Measurements from ENCODE around the gene ECEL1. TPM values are rescaled to one million over a fixed set of nuclear protein-coding genes. Genes with fewer than 3 reads are reported as not detected.
"Not testable (repeated sequence)": the region's sequence is repeated elsewhere in the genome, so short reads cannot be mapped to it uniquely, and the experiment has no call there.

ECEL1 gene
- polyA plus RNA-seq, 4 donors = 11.7 to 18.8 (median 14.3) TPM

DNA sequence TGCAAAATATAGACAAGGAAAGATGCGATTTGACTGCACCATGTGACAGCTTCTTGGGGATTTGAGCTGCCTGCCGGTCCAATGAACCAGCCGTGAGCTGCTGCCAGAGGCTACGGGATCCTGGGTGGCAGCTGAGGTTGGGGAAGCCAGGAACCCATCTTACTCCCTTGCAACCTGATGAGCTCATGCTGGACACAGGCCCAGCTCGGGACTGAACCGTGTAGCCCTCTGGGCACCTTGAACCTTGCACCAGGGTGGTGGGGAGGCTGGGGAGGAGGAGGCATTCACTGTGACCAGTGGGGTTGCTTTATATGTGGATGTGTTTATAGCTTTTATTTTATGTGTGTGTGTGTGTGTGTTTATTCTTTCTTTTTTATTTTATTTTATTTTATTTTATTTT lies 22.6 kb downstream of the ECEL1 start:
- DNase-seq (ENCODE audit: low read depth in 4 of 4, low spot score in 3 of 4) = no peak

DNA sequence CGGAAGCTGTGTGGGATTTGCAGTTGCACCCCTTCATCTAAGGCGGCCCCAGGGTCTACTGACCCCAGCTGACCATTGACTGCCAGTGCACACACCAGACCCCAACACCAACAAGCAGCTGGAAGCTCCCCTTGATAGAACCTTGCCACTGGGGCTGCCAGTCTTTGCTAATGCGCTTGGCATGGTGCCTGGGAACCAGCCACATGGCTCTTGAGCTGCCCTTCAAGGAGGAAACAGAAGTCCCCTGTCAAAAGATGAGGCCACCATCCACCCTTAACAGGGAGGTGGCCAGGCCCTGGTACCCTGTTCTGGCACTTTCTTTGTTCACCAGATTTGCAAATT lies 23.1 kb downstream of the ECEL1 start:
- DNase-seq (ENCODE audit: low read depth in 4 of 4, low spot score in 3 of 4) = no peak

DNA sequence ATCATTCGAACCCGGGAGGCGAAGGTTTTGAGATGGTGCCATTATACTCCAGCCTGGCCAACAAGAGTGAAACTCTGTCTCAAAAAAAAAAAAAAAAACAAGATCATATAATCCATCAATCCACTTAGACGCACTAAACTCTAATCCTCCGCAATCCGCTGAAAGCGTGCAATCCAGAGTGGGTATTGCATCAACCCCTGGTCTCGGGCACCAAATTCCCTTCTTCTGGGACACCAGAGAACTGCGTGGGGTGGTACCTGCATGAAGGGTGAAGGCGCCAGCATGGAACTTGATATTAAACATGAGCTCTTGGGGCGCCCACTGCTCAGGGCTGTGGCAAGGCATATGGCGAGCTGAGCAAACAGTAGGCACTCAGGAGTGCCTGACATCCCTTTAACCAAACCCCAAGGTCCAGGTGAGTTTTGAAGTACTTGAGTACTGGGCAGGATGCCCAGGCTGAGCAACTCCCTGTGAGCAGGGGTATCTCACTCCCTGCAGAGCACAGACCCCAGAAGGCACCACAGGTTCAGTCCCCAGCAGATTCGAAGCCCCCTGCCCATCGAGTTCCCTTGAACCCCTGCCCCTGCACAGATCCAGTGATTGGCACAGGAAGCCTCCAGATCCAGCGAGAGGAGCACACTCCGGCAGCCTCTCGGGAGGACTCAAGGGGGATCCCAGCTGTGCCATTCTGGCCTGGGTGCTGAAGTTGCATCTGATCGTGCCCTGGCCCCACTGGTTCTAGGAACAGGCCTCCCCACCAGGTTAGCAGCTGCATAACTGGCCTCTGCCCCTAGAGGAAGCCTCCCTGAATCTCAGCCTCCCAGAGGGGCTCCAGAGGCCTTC lies 23.7 kb downstream of the ECEL1 start:
- no peak for DNase-seq (ENCODE audit: low read depth in 4 of 4, low spot score in 3 of 4)

DNA sequence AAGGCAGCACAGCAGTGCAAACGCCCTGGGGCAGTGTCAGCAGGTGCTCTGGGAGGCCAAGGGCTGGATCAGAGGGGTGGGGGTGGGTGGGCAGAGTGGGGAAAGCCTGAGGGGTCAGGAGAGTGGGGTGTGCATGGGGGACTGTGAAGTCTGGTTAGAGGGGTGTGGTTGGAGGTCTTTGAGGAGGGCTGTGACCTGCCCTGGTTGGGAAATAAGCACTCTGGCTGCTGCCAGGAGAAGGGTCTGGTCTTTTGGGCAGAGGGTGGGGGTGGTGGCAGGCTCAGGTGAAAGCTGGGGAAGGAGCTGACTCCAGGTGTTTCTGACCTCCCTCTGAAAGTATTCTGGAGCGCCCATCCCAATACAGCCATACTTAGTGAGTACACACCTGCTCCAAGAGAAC lies 27.5 kb downstream of the ECEL1 start:
- no peak for DNase-seq (ENCODE audit: low read depth in 4 of 4, low spot score in 3 of 4)

DNA sequence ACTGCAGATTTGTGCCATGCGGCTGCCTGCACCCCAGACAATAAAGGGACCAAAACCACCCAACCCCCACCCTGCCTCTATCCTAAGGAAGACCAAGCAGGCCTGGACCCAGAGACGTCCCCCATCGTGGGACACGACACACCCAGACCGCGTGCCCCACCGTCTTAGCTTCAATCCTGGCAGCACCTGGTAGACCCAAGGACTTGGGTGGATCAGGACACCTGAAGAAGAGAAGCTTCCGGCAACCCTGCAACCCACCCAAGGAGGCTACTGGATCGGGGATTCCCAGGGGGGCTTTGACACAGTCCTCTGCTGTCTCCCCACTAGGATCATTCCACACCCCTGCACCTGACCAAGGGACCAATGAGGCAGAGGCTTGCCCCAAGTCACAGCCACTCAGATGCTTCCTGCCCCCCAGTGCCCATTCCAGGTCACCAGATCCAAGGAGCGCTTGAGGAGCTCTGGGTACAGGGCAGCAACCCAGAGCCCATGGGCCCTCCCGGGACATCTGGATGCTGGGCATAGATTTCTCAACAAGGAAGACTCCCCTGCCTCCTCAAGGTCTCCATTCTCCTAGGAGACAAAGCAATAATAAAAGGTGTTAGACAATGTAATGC lies 28.1 kb downstream of the ECEL1 start:
- no peak for DNase-seq (ENCODE audit: low read depth in 4 of 4, low spot score in 3 of 4)

DNA sequence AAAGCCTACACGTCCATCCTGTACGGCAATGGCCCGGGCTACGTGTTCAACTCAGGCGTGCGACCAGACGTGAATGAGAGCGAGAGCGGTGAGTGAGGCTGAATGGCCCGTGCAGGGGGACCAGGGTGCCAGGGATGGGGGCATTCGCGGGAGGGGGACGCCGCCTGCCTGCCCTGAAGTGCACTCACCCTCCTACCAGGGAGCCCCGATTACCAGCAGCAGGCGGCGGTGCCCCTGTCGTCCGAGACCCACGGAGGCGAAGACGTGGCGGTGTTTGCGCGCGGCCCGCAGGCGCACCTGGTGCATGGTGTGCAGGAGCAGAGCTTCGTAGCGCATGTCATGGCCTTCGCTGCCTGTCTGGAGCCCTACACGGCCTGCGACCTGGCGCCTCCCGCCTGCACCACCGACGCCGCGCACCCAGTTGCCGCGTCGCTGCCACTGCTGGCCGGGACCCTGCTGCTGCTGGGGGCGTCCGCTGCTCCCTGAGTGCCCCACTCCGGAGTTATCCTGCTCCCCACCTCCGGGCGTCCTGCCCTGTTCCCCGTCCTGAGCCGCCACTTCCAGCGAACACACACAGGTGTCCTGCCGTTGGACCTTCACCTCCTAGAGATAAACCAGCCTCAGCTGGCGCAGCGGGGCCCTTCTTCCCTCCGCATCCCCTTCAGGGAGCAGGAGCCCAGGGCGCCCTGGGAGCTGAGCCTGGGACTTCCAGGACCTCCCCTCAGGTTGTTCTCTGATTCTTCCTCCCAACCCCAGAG lies 28.8 kb downstream of the ECEL1 start:
- DNase-seq (ENCODE audit: low read depth in 4 of 4, low spot score in 3 of 4) = no peak

DNA sequence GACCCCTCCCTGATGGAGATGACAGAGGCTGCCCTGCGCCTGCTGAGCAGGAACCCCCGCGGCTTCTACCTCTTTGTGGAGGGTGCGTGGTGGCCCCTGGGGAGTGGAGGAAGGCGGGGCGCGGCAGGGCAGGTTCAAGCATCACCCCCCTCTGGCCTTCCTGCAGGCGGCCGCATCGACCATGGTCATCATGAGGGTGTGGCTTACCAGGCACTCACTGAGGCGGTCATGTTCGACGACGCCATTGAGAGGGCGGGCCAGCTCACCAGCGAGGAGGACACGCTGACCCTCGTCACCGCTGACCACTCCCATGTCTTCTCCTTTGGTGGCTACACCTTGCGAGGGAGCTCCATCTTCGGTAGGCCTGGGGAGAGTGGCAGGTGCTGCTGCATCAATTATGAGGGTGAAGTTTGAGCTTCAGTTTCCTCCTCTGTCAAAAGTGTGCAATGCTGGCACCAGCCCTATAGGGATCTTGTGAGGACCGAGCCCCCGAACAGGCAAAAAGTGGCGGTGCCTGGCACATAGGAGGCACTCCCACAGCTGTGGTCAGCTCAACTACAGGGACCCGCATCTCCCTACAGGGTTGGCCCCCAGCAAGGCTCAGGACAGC lies 29.5 kb downstream of the ECEL1 start:
- no peak for DNase-seq (ENCODE audit: low read depth in 4 of 4, low spot score in 3 of 4)

DNA sequence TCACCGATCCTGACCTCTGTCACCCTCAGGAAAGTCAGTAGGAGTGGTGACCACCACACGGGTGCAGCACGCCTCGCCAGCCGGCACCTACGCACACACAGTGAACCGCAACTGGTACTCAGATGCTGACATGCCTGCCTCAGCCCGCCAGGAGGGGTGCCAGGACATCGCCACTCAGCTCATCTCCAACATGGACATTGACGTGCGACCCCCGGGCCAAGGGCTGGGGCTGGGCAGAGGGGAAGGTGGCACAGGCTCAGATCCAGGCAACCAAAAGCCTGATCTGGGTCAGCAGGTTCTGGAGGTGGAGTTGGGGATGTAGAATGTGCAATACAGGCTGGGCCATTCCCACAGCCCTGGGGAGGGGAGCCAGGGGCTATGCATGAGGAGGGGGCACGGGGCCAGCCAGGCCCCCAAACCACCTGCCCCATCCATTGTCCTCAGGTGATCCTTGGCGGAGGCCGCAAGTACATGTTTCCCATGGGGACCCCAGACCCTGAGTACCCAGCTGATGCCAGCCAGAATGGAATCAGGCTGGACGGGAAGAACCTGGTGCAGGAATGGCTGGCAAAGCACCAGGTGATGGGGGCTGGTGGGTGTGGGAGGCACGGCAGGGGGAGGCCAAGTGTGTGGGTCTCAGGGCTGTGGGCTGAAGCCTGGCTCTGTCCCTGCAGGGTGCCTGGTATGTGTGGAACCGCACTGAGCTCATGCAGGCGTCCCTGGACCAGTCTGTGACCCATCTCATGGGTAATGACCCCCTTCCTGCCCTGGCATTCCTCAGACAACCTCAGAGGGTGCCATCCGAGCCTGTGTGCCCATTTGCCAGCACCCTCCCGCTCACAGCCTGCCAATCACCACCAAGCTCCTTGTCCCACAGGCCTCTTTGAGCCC lies 30.3 kb downstream of the ECEL1 start:
- no peak for DNase-seq (ENCODE audit: low read depth in 4 of 4, low spot score in 3 of 4)

DNA sequence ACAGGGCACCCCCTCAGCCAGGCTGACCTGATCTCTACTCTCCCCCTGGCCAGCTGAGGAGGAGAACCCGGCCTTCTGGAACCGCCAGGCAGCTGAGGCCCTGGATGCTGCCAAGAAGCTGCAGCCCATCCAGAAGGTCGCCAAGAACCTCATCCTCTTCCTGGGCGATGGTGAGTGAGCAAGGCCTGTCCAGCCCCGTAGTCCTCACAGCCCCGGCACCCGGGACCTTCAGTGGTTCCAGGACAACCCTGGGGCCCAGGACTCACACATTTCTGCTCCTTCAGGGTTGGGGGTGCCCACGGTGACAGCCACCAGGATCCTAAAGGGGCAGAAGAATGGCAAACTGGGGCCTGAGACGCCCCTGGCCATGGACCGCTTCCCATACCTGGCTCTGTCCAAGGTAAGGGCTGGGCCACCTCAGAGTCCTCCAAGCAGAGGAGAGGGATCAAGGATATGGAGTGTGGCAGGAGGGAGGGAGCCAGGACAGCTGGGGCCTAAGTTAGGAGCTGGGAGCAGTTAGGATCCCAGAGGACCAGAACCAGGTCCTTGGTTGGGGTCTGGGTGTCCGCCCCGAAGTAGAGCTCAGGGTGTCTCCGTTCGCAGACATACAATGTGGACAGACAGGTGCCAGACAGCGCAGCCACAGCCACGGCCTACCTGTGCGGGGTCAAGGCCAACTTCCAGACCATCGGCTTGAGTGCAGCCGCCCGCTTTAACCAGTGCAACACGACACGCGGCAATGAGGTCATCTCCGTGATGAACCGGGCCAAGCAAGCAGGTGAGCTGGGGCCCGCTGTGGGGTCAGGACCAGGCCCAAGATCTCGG lies 31.1 kb downstream of the ECEL1 start:
- no peak for DNase-seq (ENCODE audit: low read depth in 4 of 4, low spot score in 3 of 4)

DNA sequence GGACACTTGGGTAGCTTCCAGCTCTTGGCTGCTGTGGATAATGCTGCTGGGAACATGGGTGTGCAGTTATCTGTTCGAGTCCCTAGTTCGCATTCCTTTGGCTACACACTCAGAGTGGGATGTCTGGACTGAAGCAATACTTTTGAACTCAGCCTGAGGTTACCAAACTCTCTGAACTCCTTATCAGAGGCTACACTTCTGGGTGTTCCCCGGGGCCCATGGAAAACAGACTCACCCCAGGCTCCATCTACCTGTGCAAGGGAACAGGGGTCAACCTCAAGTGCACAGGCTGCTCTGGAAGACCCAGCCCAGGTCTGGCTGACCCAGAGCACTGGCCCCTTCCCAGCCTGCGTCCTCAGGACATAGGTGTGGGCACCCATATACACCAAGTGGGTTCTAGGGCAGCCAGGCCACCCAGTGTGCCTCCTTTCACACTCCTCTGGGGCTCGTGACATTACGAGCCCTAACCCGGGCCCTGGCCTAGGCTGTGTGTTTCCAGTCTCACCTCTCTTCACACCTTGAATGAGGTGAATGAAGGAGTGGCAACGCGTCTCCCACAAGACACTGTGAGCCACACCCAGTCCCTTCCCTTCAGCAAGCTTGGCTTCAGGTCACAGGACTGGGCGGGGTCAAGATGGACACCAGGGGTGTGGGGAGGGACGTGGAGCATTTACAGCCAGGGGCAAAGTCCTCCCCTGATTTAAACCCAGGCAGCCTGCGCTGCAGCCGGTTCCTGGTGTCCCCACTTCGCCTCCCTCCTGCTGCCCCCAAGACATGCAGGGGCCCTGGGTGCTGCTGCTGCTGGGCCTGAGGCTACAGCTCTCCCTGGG lies 32.0 kb downstream of the ECEL1 start, which contains the start of gene ALPI:
TSS of gene ALPI (plus strand) at position 728 of the 830 bp plus-strand sequence. CDS start at position 775, 47 bp downstream.
- DNase-seq (ENCODE audit: low read depth in 4 of 4, low spot score in 3 of 4) = no peak

DNA sequence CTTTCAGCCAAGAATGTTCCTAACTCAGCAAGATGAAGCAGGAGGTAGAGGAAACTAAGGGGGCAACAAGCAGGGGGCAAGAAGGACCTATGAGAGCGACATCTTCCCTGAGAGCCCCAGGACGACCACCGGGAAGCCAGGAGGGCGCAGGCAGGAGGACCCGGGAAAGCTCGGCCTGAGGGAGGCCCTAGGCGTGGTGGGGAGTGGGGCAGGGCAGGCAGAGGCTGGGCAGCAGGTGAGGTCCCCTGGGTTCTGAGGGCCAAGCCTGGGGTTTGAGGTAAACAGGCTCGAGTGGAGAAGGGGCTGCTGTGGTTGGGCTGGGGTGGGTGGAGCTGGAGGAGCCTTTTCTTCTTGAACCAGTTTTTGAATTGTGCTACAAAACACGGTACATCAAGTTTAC lies 33.0 kb downstream of the ECEL1 start:
- DNase-seq (ENCODE audit: low read depth in 4 of 4, low spot score in 3 of 4) = no peak

DNA sequence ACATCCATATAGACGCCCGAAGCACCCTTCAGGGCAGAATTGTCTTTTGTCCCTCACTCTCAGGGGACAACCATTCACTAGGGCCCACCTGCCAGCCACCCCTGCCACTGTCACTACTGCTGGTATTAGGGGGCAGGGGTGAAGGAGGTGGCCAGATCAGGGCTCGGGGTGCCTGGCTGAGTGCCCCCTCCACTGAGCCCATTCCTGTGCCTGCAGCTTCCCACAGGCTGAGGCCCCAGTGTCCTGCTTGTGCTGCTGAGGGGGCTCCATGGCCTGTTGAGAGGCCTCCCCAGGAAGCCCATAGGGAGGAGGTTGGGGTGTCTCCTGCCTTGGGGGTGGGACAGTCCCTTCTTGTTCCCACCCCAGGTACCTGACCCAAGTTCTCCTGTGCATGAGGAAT lies 36.0 kb downstream of the ECEL1 start:
- DNase-seq (ENCODE audit: low read depth in 4 of 4, low spot score in 3 of 4) = not testable (repeated sequence)

DNA sequence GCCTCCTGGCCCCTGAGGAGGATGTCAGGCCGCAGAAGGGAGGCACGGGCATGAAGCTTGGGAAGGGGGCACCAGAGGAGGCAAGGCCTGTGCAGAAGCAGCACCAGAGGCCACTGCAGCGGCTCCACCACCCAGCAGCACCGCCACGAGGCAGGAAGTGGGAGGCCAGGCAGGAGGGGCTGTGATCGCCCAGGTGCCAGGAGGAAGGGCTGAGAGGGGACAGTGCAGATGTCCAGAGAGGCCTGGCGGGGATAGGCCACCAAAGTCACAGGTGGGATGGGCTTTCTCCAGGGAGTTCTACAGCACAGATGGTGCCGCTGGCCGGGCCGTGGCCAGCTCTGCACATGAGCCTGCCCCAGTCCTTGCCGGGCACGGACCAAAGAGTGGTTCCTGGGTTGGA lies 37.7 kb downstream of the ECEL1 start:
- no peak for DNase-seq (ENCODE audit: low read depth in 4 of 4, low spot score in 3 of 4)

DNA sequence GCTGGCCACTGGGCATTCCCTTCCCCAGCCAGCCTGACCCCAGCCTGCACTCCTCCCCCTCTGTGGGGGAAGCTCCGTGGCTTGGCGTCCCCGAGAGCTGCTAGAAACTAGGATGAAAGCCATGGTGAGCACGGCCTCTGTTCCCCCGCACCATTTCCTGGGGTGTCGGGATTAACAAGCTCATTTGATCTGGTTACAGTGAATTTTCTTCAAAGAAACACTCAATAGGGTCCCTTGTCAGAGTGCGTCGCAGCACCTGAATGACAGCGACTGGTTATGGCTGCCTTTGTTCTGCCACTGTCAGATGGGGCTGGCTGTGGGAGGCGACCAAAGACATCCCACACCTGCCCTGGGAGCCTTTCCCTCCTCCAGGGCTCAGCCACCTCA lies 39.3 kb downstream of the ECEL1 start:
- no peak for DNase-seq (ENCODE audit: low read depth in 4 of 4, low spot score in 3 of 4)

DNA sequence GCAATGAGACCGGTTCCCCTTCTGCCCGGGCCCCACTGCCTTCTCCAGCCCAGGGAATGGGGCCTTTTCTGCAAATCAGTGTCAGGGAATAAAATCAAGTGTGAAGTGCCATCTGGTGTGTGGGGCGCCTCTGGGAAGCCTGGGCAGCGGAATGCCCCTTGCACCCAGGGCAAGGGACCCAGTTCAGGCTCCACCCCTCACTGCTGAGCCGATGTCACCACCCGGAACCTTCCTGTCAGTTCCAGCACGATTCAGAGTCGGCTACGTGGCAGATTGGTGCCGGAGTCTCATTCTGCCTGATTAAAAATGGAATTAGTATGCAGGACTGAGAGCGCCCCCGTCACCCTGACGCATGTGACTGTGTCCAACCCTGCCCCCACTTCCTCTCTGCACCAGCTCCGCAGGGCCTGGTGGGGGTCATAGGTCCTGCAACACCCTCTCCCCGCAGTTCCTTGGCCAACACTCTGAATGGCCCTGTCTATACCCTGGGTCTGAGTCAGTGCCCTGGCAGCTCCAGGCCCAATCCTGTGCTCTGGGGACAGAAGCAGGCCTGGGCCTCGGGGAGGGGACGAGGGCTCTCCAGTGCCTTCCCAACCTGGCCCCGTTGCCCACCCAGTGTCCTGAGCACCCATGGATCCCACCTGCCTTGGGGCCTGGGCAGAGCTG lies 39.9 kb downstream of the ECEL1 start:
- no peak for DNase-seq (ENCODE audit: low read depth in 4 of 4, low spot score in 3 of 4)

DNA sequence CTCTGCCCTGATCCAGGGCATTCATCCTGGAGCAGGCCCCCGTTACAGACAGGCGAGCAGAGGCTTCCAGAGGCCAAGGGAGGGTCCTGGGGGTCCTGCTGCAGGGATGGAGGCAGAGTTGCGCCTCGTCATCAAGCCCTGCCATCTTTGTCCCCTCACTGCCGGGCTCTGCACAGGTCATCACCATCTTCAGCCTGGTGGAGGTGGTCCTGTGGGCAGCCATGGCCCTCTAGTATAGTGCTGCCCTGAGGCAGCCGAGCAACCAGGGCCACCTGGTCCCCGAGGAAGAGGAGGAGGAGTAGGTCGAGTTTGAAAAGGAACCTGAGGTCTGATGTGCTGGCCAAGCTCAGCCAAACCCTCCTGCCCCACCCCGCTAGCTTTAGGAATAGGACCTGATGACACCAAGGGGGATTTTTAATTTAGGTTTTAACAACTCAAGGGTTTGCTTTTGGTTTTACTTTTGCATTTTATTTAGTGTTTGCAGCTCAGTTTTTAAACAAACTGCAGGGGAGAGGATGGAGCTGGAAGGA lies 40.5 kb downstream of the ECEL1 start:
- no peak for DNase-seq (ENCODE audit: low read depth in 4 of 4, low spot score in 3 of 4)

DNA sequence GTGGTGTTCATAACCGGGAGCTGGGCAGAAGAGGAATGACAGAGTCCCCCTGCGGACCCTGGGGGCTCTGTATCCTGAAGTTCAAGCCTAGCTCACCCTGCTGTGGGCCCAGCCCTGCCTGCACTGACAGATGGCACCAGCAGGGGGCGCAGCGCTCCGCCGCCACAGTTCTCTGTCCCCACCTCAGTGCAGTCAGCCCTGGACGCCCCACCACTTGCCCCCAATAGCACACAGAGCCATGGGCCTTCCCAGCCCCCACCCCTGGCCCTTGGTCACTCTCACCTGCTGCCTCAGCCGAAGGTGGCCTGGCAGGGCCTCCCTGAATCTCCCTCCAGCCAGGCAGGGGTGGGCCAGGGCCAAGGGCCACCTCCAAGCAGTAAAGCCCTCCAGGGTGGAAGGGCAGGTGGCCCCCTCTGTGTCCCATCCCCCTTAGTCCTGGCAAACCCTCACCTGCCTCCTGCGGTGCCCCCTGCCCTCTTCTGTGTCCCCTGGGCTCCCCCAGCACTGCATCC lies 41.3 kb downstream of the ECEL1 start:
- not testable (repeated sequence) for DNase-seq (ENCODE audit: low read depth in 4 of 4, low spot score in 3 of 4)
